ENCODE measurements around the gene NOX5.

- TF ChIP-seq CTCF (IDR thresholded peaks at IDR 0.05; ENCODE audit: insufficient read depth, low read depth, low read length), result no peak
- TF ChIP-seq EZH2 (IDR thresholded peaks at IDR 0.05; ENCODE audit: insufficient read depth, low read length), result no peak
Observed at GRCh38 chr15:69036826-69037225, 22.3 kb downstream of the NOX5 start.
